Activated CD4-positive, alpha-beta memory T cell treated with anti-CD3 and anti-CD28 coated beads, Interleukin-2, amount 10 ng/mL, durations not matched to agents 7 days and 5 days (primary cell): ENCODE data around the gene SYP. TPM values are rescaled to one million over a fixed set of nuclear protein-coding genes. Genes with fewer than 3 reads are reported as not detected.
"Not testable (repeated sequence)": the region's sequence is repeated elsewhere in the genome, so short reads cannot be mapped to it uniquely, and the experiment has no call there.

Experiments
- CTCF ChIA-PET: fragments of 350-600 bp; sonication (Branson Sonifier 250); formaldehyde crosslinking; loops from one replicate; lab custom pipeline; 2021; ENCODE audit warnings: antibody characterized with exemption, inconsistent platforms; lab: Charles Lee
- POLR2A ChIA-PET: fragments of 350-600 bp; sonication (Branson Sonifier 250); formaldehyde crosslinking; loops from one replicate; lab custom pipeline; 2021; ENCODE audit warnings: antibody characterized with exemption; lab: Charles Lee
- DNase-seq: peaks from one replicate; pipeline ENCODE4 v3.0.0-alpha.2; 2020
- H3K27ac Mint-ChIP-seq: one replicate; pipeline ENCODE4 v1.8.0; 2021; ENCODE audit warnings: mild to moderate bottlenecking, mixed read lengths
- H3K27me3 Mint-ChIP-seq: one replicate; pipeline ENCODE4 v1.8.0; 2021; ENCODE audit warnings: mixed read lengths
- H3K36me3 Mint-ChIP-seq: one replicate; pipeline ENCODE4 v1.8.0; 2021; ENCODE audit warnings: low read depth, mixed read lengths
- H3K4me1 Mint-ChIP-seq: one replicate; pipeline ENCODE4 v1.8.0; 2021; ENCODE audit warnings: mixed read lengths
- H3K4me3 Mint-ChIP-seq: one replicate; pipeline ENCODE4 v1.8.0; 2021; ENCODE audit warnings: mild to moderate bottlenecking, mixed read lengths
- H3K9me3 Mint-ChIP-seq: one replicate; pipeline ENCODE4 v1.8.0; 2021; ENCODE audit warnings: mixed read lengths
- total RNA-seq, 2 experiments: library from RNA; stranded (reverse); gene quantifications; one replicate each; pipeline ENCODE4 v1.2.3, GENCODE V29; 2021

Gene SYP
- total RNA-seq, 2 experiments from 2014 or later = 1.1 to 1.2 TPM

DNA sequence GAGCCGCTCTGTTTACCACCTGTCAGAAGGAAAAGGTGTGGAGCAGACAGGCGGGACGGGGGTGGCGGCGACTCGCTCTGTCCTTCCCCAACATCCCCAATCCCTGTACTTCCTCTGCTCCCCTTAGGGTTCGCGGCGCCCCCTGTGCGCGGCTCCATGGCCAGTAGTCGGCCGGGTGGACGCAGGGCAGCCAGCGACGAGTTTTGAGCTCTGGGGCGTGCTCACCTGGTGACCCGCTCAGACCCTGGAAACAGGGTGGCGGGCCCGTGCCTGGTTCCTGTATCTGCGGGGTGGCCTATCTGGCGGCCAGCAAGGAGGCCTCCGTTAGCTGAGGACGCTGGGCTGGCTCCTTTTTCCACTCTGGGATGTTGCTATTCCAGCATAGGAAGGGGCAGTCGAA, 42.8 kb downstream of the SYP start:
- Mint-ChIP-seq H3K27ac (no peak overlapping the region), H3K4me1 (peaks cover 21% of the 10 kb centered on the region), H3K36me3 (no peaks in the 10 kb centered on the region), H3K27me3 (no peaks in the 10 kb centered on the region), H3K9me3 (no peaks in the 10 kb centered on the region), H3K4me3 (no peak overlapping the region)
- no peak for DNase-seq
- CTCF ChIA-PET = interaction anchor here (0.8 kb wide), 1 partner anchor 15 kb away, joined by 3 read pairs; no protein-coding TSS in a partner anchor
- POLR2A ChIA-PET = no interaction called here

DNA sequence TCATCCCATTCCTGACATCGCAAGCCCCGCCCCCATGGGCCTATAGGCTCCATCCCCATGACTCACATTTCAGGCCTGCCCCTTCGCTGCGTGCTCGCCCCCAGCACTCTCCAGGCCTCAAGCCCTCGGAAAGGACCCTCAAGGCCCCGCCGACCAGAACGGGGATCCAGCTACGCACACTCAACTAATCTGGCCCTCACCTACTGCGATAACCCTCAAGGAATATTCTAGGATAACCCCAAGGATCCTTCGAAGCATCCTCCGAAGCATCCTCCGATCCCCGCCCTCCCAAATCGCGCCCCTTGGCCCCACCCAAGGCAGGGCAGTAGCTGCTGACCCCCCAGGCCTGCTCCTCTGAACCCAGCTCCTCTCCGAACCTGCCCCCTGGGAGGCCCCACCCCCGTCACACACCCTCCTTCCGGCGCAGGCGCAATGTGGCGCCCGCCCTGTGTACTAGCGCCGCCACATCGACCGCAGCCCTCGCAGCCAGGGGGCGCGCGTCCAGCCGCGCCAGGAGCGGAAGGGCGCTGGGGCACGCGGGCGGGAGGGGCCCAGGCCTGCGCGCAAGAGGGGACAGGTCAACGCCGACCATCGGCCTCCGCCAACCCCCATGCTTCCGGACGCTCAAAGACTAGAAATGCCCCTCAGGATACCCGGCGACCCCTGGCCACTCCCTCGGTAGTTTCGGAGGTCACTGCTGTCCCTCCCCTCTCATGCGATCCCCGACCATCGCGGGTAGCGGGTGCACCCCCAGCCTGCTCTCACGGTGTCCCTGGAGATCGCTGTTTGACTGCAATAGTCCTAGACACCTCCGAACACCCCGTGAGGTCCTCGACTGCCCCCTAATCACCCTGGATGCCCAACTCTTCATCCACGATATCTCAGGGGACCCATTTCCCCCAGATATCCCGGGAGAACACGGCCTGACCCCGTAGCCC, 43.8 kb downstream of the SYP start:
- H3K9me3 Mint-ChIP-seq = no peaks in the 10 kb centered on the region
- ChIA-PET POLR2A (interaction anchor here (0.6 to 0.9 kb wide), 4 partner anchors 10 to 77 kb away, joined by 3 to 6 read pairs (median 4); partner anchors contain the start of gene WDR45), CTCF (interaction anchor here (0.6 to 2.2 kb wide), 21 partner anchors 10 to 198 kb away, joined by 3 to 18 read pairs (median 5); partner anchors contain the start of genes CCDC22, GRIPAP1, PLP2 and PPP1R3F)
- H3K4me3 Mint-ChIP-seq = peak overlapping the region; percentile 89
- H3K36me3 Mint-ChIP-seq = no peaks in the 10 kb centered on the region
- H3K27ac Mint-ChIP-seq = peak overlapping the region; percentile 94
- H3K27me3 Mint-ChIP-seq = no peaks in the 10 kb centered on the region
- H3K4me1 Mint-ChIP-seq = peaks cover 18% of the 10 kb centered on the region
- peak; percentile 87 for DNase-seq

DNA sequence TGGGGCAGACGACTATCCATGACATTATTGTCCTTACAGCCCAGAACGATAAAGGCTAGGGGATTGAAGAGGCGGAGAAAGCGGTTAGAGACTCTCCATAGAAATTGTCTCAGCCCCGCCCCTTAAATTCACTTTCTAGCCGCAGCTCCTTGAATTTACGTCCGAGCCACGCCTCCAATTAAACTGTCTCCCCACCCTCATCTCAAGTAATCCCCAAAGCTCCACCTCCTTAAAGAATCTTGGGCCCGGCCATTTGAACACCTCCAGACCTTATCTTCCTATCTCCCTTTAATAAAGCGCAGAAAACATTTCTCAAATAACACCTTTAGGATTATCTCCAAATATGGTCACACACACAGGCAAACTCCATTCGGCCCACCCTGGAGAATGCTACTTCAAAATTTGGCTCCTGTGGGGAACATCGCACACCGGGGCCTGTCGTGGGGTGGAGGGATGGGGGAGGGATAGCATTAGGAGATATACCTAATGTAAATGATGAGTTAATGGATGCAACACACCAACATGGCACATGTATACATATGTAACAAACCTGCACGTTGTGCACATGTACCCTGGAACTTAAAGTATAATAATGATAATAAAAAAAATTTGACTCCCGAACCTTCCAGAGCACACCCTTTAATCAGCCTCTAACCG, 44.6 kb downstream of the SYP start:
- H3K4me3 Mint-ChIP-seq = peak overlapping the region; percentile 89
- peaks cover 18% of the 10 kb centered on the region for H3K4me1 Mint-ChIP-seq
- H3K27ac Mint-ChIP-seq = peak overlapping the region; percentile 94
- POLR2A ChIA-PET = interaction anchor here (0.6 to 0.9 kb wide), 4 partner anchors 11 to 76 kb away, joined by 3 to 6 read pairs (median 4); partner anchors contain the start of gene WDR45
- no peaks in the 10 kb centered on the region for H3K9me3 Mint-ChIP-seq
- peak; percentile 50 for DNase-seq
- no peaks in the 10 kb centered on the region for H3K27me3 Mint-ChIP-seq
- CTCF ChIA-PET = interaction anchor here (0.6 to 2.2 kb wide), 22 partner anchors 8 to 197 kb away, joined by 3 to 18 read pairs (median 4); partner anchors contain the start of genes CCDC22, GRIPAP1, PLP2 and PPP1R3F
- H3K36me3 Mint-ChIP-seq = no peaks in the 10 kb centered on the region

DNA sequence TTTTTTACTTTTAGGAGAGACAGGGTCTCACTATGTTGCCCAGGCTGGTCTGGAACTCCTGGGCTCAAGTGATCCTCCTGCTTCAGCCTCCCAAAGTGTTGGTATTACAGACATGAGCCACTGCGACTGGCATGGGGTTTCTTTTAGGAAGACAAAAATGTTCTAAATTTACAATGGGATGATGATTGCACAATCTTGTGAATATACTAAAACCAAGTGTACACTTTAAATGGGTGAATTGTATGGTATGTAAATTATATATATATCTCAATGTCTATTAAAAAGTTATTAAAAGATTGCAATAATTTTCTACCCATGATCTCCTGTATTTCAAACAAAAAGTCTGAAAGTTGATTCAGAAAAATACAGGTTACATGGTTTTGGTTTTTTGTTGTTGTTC, 46.5 kb downstream of the SYP start:
- POLR2A ChIA-PET = no interaction called here
- DNase-seq = no peak
- H3K4me1 Mint-ChIP-seq = peaks cover 18% of the 10 kb centered on the region
- H3K27me3 Mint-ChIP-seq = no peaks in the 10 kb centered on the region
- H3K27ac Mint-ChIP-seq = no peak overlapping the region
- H3K9me3 Mint-ChIP-seq = no peaks in the 10 kb centered on the region
- no peak overlapping the region for H3K4me3 Mint-ChIP-seq
- CTCF ChIA-PET = no interaction called here
- H3K36me3 Mint-ChIP-seq = no peaks in the 10 kb centered on the region

DNA sequence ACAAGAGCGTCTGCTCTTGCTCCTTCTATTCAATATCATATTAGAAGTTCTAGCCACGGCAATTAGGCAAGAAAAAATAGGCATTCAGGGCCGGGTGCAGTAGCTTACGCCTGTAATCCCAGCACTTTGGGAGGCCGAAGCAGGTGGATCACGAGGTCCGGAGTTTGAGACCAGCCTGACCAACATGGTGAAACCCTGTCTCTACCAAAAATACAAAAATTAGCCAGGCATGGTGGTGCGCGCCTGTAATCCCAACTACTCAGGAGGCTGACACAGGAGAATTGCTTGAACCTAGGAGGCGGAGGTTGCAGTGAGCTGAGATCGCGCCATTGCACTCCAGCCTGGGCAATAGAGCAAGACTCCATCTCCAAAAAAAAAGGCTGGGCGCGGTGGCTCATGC, 50.7 kb downstream of the SYP start:
- H3K36me3 Mint-ChIP-seq, H3K27ac Mint-ChIP-seq, H3K4me1 Mint-ChIP-seq, H3K27me3 Mint-ChIP-seq, POLR2A ChIA-PET, H3K4me3 Mint-ChIP-seq, H3K9me3 Mint-ChIP-seq, CTCF ChIA-PET, DNase-seq: not testable (repeated sequence)

DNA sequence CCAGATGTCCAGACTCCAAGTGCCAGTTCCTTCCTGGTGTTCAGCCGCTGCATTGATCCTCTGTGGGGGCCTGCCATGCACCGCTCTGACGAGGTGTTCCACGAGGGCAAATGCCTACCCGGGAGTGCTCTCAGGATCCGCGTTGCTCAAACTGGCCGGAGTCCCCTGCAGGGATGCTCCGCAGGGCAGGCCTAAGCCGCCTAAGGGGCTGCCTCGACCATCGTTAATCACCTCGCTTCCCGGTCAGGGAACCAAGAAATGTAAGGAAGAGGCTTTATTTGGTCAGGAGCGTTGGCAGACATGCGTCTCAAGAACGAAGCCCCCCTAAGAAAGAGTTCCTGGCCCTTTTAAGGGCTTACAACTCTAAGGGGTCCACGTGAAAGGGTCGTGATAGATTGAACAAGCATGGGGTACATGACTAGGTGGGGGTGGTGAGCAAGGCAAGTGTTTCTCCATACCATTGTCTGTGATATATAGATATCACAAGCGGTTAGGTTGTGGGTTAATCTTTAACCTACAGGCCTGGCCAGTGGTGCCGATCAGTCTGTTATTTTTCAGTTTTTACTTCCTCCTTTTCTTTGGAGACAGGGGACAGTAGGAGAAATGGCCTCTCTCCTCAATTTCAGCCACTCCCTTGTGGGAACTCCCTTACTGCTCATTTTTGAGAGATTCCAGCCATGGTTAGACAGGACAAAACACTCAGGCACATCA, 51.4 kb downstream of the SYP start:
- H3K27me3 Mint-ChIP-seq, H3K4me1 Mint-ChIP-seq, H3K36me3 Mint-ChIP-seq, CTCF ChIA-PET, DNase-seq, POLR2A ChIA-PET, H3K4me3 Mint-ChIP-seq, H3K9me3 Mint-ChIP-seq, H3K27ac Mint-ChIP-seq: not testable (repeated sequence)

DNA sequence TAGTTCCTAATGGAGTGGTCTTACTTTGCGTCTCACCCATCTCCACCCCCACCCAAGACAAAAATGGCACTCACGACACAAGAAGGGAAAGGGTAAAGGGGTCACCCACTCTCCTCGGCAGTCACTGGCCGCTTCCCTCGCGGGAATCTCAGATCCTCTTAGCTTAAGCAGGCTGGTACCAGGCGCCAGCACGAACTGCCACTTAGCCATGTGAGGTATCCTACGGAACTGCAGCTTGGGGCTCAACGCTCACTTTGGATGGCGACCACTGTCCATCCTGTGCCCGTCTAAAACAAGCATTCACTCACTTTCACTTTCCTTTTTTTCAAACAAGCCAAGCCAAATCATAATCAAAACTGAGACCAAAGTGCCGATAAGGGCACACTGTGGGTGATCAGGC, 52.1 kb downstream of the SYP start:
- no peaks in the 10 kb centered on the region for H3K4me1 Mint-ChIP-seq
- H3K27ac Mint-ChIP-seq = no peak overlapping the region
- ChIA-PET POLR2A (no interaction called here), CTCF (no interaction called here)
- no peak overlapping the region for H3K4me3 Mint-ChIP-seq
- H3K36me3 Mint-ChIP-seq = no peaks in the 10 kb centered on the region
- DNase-seq = no peak
- no peaks in the 10 kb centered on the region for H3K9me3 Mint-ChIP-seq
- no peaks in the 10 kb centered on the region for H3K27me3 Mint-ChIP-seq

DNA sequence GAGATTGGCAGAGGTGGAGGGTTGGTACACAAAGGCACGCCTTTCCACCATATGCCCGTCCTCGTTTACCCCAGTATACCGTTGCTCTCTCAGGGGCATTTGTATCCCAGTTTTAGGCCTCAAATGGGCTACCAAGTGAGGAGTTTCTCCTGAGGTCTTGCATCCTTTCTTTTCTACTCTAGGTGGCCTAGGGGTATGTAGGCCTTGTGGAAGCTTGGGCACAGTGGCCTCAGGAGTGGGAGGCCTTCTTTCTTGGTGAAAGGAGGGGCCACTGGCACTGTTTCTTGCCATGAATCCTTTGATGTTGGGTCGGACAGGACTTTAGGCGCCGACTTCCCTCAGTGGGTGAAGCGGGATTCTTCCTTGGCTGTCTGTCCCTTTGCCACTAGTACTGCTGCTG, 52.7 kb downstream of the SYP start:
- Mint-ChIP-seq H3K27me3 (no peaks in the 10 kb centered on the region), H3K36me3 (no peaks in the 10 kb centered on the region), H3K9me3 (no peaks in the 10 kb centered on the region), H3K27ac (no peak overlapping the region), H3K4me1 (no peaks in the 10 kb centered on the region), H3K4me3 (no peak overlapping the region)
- POLR2A ChIA-PET = no interaction called here
- DNase-seq = no peak
- CTCF ChIA-PET = no interaction called here

DNA sequence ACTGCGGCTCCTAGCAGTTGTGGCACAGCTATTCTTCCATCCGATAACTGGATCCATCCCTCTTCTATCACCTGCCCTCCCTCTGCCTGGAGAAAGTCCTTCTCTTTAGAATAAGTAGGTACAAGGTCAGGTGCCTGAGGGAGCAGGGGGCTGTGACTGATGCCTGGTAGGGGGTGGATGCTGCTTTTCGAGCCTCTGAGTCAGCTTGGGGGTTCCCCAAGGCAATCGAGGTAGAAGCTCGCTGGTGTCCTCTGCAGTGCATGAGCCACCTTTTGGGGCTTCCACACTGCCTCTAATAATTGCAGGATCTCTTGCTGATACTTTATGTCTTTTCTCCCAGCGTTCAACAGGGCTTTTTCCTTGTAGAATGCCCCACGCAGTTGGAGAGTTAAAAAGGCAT, 56.8 kb downstream of the SYP start:
- not testable (repeated sequence) for H3K4me3 Mint-ChIP-seq, DNase-seq

DNA sequence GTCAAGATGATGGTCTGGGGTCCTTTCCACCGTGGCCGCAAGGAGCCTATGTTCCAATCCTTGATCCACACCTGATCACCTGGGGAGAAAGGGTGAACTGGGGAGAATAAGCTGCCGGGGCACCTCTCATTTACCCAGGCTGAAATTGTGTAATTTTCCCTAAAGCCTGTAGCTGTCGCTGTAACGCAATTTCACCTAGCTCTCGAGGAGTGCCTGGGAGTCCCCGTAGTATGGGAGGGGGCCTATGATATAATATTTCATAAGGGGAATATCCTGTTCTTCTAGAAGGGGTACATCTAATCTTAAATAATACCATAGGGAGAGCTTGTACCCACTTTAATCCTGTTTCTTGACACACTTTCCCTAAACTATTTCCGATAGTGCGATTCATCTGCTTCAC, 57.7 kb downstream of the SYP start:
- DNase-seq, H3K27ac Mint-ChIP-seq, H3K4me1 Mint-ChIP-seq, H3K4me3 Mint-ChIP-seq, H3K27me3 Mint-ChIP-seq, H3K36me3 Mint-ChIP-seq, POLR2A ChIA-PET: not testable (repeated sequence)
- CTCF ChIA-PET = interaction anchor here (0.7 to 1.4 kb wide), 2 partner anchors 13 to 16 kb away, joined by 3 to 6 read pairs; no protein-coding TSS in a partner anchor
- H3K9me3 Mint-ChIP-seq = peaks cover 13% of the 10 kb centered on the region

More for the DNA sequence above, 56.8 kb downstream of the SYP start:
- peaks cover 13% of the 10 kb centered on the region for H3K9me3 Mint-ChIP-seq
- H3K27me3 Mint-ChIP-seq, POLR2A ChIA-PET, H3K27ac Mint-ChIP-seq, H3K36me3 Mint-ChIP-seq, H3K4me1 Mint-ChIP-seq: not testable (repeated sequence)
- CTCF ChIA-PET = interaction anchor here (0.5 to 1.4 kb wide), 3 partner anchors 12 to 63 kb away, joined by 4 to 6 read pairs (median 5); no protein-coding TSS in a partner anchor

DNA sequence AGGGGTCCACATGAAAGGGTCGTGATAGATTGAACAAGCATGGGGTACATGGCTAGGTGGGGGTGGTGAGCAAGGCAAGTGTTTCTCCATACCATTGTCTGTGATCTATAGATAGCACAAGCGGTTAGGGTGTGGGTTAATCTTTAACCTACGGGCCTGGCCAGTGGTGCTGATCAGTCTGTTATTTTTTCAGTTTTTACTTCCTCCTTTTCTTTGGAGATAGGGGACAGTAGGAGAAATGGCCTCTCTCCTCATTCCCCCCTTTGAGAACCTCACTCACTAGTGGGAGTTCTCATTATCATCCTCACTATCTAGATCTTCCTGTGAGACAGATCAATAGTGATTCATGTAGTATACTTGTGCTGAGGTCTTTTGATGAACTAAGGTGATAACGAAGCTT, 60.3 kb downstream of the SYP start:
- no peak overlapping the region for H3K27ac Mint-ChIP-seq
- H3K36me3 Mint-ChIP-seq = peaks cover 7% of the 10 kb centered on the region
- CTCF ChIA-PET = interaction anchor here (1.7 kb wide), 1 partner anchor 16 kb away, joined by 4 read pairs; no protein-coding TSS in a partner anchor
- POLR2A ChIA-PET = no interaction called here
- DNase-seq = no peak
- H3K27me3 Mint-ChIP-seq = no peaks in the 10 kb centered on the region
- H3K9me3 Mint-ChIP-seq = peaks cover 13% of the 10 kb centered on the region
- no peak overlapping the region for H3K4me3 Mint-ChIP-seq
- H3K4me1 Mint-ChIP-seq = no peaks in the 10 kb centered on the region
